Activated T-cell treated with anti-CD3 and anti-CD28 coated beads, Interleukin-2, amount 50 U/mL, for 4 hours (primary cell): Measurements from ENCODE around the gene GMDS. TPM values are rescaled to one million over a fixed set of nuclear protein-coding genes. Genes with fewer than 3 reads are reported as not detected.

Experiments
- ATAC-seq, 2 donors: fragments of 200-7000 bp; cut with Tn5 transposase; one replicate each; pipeline ENCODE4 v1.10.0; 2021
- DNase-seq: peaks from one replicate; pipeline ENCODE4 v3.0.0-alpha.2; 2020
- H3K27me3 Mint-ChIP-seq: one replicate; pipeline ENCODE4 v1.8.0; 2021; ENCODE audit warnings: low read depth, mixed read lengths
- H3K36me3 Mint-ChIP-seq: one replicate; pipeline ENCODE4 v1.8.0; 2022; ENCODE audit warnings: mixed read lengths; ENCODE audit not compliant: insufficient read depth
- H3K4me1 Mint-ChIP-seq: one replicate; pipeline ENCODE4 v1.8.0; 2021; ENCODE audit warnings: low read depth, mixed read lengths
- H3K4me3 Mint-ChIP-seq: one replicate; pipeline ENCODE4 v1.8.0; 2021; ENCODE audit warnings: mild to moderate bottlenecking, moderate library complexity, mixed read lengths
- H3K9me3 Mint-ChIP-seq: one replicate; pipeline ENCODE4 v1.8.0; 2021; ENCODE audit warnings: mixed read lengths
- total RNA-seq, 3 donors: library from RNA; stranded (reverse); gene quantifications; one replicate each; pipeline ENCODE4 v1.2.1, GENCODE V29; 2021

Gene GMDS
- total RNA-seq, 3 donors from 2014 or later, result 38.9 to 48.0 (median 43.9) TPM

- Mint-ChIP-seq H3K9me3 (no peaks in the 10 kb centered on the region), H3K4me3 (no peak overlapping the region), H3K36me3 (no peaks in the 10 kb centered on the region), H3K27me3 (no peaks in the 10 kb centered on the region), H3K4me1 (no peaks in the 10 kb centered on the region)
- ATAC-seq, result no peak
- DNase-seq, result no peak
These were observed 380.9 kb downstream of the GMDS start for GRCh38 chr6:1864496-1864895.

GRCh38 chr6:1862411-1862810 lies 383.0 kb downstream of the GMDS start:
- no peak for ATAC-seq
- no peaks in the 10 kb centered on the region for H3K36me3 Mint-ChIP-seq

GRCh38 chr6:1860756-1861348 lies 384.6 kb downstream of the GMDS start:
- Mint-ChIP-seq H3K4me1 (no peaks in the 10 kb centered on the region), H3K9me3 (no peaks in the 10 kb centered on the region), H3K27me3 (no peaks in the 10 kb centered on the region), H3K4me3 (no peak overlapping the region), H3K36me3 (no peaks in the 10 kb centered on the region)
- ATAC-seq (no peak), DNase-seq (no peak)

More at GRCh38 chr6:1862411-1862810, 383.0 kb downstream of the GMDS start:
- H3K27me3 Mint-ChIP-seq, result no peaks in the 10 kb centered on the region
- no peaks in the 10 kb centered on the region for H3K4me1 Mint-ChIP-seq
- no peaks in the 10 kb centered on the region for H3K9me3 Mint-ChIP-seq
- no peak for DNase-seq
- no peak overlapping the region for H3K4me3 Mint-ChIP-seq

GRCh38 chr6:1858859-1859258 lies 386.5 kb downstream of the GMDS start:
- no peaks in the 10 kb centered on the region for H3K27me3 Mint-ChIP-seq
- H3K4me1 Mint-ChIP-seq, result no peaks in the 10 kb centered on the region
- no peaks in the 10 kb centered on the region for H3K9me3 Mint-ChIP-seq
- H3K4me3 Mint-ChIP-seq, result no peak overlapping the region
- no peaks in the 10 kb centered on the region for H3K36me3 Mint-ChIP-seq
- DNase-seq (no peak), ATAC-seq (no peak)

- ATAC-seq (no peak), DNase-seq (no peak)
- Mint-ChIP-seq H3K4me3 (no peak overlapping the region), H3K4me1 (no peaks in the 10 kb centered on the region), H3K9me3 (no peaks in the 10 kb centered on the region), H3K36me3 (no peaks in the 10 kb centered on the region), H3K27me3 (no peaks in the 10 kb centered on the region)
These were observed 387.2 kb downstream of the GMDS start for GRCh38 chr6:1858196-1858595.

GRCh38 chr6:1856381-1856780 lies 389.0 kb downstream of the GMDS start:
- DNase-seq, result no peak
- Mint-ChIP-seq H3K4me1 (no peaks in the 10 kb centered on the region), H3K36me3 (peaks cover 1% of the 10 kb centered on the region), H3K9me3 (no peaks in the 10 kb centered on the region), H3K4me3 (no peak overlapping the region), H3K27me3 (no peaks in the 10 kb centered on the region)
- ATAC-seq, result no peak

- H3K4me1 Mint-ChIP-seq, result no peaks in the 10 kb centered on the region
- H3K27me3 Mint-ChIP-seq, result no peaks in the 10 kb centered on the region
- no peak overlapping the region for H3K4me3 Mint-ChIP-seq
- DNase-seq, result no peak
- ATAC-seq, result no peak
- peaks cover 1% of the 10 kb centered on the region for H3K36me3 Mint-ChIP-seq
- H3K9me3 Mint-ChIP-seq, result no peaks in the 10 kb centered on the region
These were observed 389.5 kb downstream of the GMDS start for GRCh38 chr6:1855890-1856289.

- Mint-ChIP-seq H3K4me3 (no peak overlapping the region), H3K9me3 (no peaks in the 10 kb centered on the region), H3K4me1 (no peaks in the 10 kb centered on the region), H3K27me3 (no peaks in the 10 kb centered on the region), H3K36me3 (peaks cover 1% of the 10 kb centered on the region)
- DNase-seq (no peak), ATAC-seq (no peak)
These were observed 391.1 kb downstream of the GMDS start for GRCh38 chr6:1854296-1854695.

- Mint-ChIP-seq H3K4me1 (no peaks in the 10 kb centered on the region), H3K36me3 (peaks cover 1% of the 10 kb centered on the region), H3K27me3 (no peaks in the 10 kb centered on the region), H3K4me3 (no peak overlapping the region), H3K9me3 (no peaks in the 10 kb centered on the region)
- ATAC-seq, result no peak
- no peak for DNase-seq
These were observed 391.6 kb downstream of the GMDS start for GRCh38 chr6:1853761-1854160.

- Mint-ChIP-seq H3K27me3 (no peaks in the 10 kb centered on the region), H3K4me1 (no peaks in the 10 kb centered on the region), H3K4me3 (no peak overlapping the region), H3K36me3 (peaks cover 3% of the 10 kb centered on the region), H3K9me3 (no peaks in the 10 kb centered on the region)
- ATAC-seq (no peak), DNase-seq (no peak)
These were observed 393.5 kb downstream of the GMDS start for GRCh38 chr6:1851681-1852456.

- H3K9me3 Mint-ChIP-seq, result no peaks in the 10 kb centered on the region
- H3K27me3 Mint-ChIP-seq, result no peaks in the 10 kb centered on the region
- H3K4me1 Mint-ChIP-seq, result no peaks in the 10 kb centered on the region
- no peak overlapping the region for H3K4me3 Mint-ChIP-seq
- no peak for DNase-seq
- peaks cover 3% of the 10 kb centered on the region for H3K36me3 Mint-ChIP-seq
- ATAC-seq, result no peak
These were observed 394.6 kb downstream of the GMDS start for GRCh38 chr6:1850840-1851157.

GRCh38 chr6:1850121-1850839 lies 395.1 kb downstream of the GMDS start:
- DNase-seq (no peak), ATAC-seq (no peak)
- Mint-ChIP-seq H3K4me1 (no peaks in the 10 kb centered on the region), H3K36me3 (peaks cover 3% of the 10 kb centered on the region), H3K27me3 (no peaks in the 10 kb centered on the region), H3K4me3 (no peak overlapping the region), H3K9me3 (no peaks in the 10 kb centered on the region)

- Mint-ChIP-seq H3K4me1 (no peaks in the 10 kb centered on the region), H3K4me3 (no peak overlapping the region), H3K9me3 (no peaks in the 10 kb centered on the region), H3K36me3 (peaks cover 3% of the 10 kb centered on the region), H3K27me3 (no peaks in the 10 kb centered on the region)
- ATAC-seq (no peak), DNase-seq (no peak)
These were observed 395.7 kb downstream of the GMDS start for GRCh38 chr6:1849691-1850090.

- H3K27me3 Mint-ChIP-seq, result no peaks in the 10 kb centered on the region
- H3K9me3 Mint-ChIP-seq, result no peaks in the 10 kb centered on the region
- H3K4me3 Mint-ChIP-seq, result no peak overlapping the region
- DNase-seq (no peak), ATAC-seq (no peak)
- no peaks in the 10 kb centered on the region for H3K4me1 Mint-ChIP-seq
- peaks cover 3% of the 10 kb centered on the region for H3K36me3 Mint-ChIP-seq
These were observed 396.7 kb downstream of the GMDS start for GRCh38 chr6:1848752-1849151.

GRCh38 chr6:1846611-1847010 lies 398.8 kb downstream of the GMDS start:
- no peaks in the 10 kb centered on the region for H3K9me3 Mint-ChIP-seq
- no peak overlapping the region for H3K4me3 Mint-ChIP-seq
- H3K36me3 Mint-ChIP-seq, result peaks cover 2% of the 10 kb centered on the region
- ATAC-seq (no peak), DNase-seq (no peak)
- no peaks in the 10 kb centered on the region for H3K27me3 Mint-ChIP-seq
- no peaks in the 10 kb centered on the region for H3K4me1 Mint-ChIP-seq
